ENCODE data around the gene FARS2.

The FARS2 gene

GRCh38 chr6:5338177-5338960 is 77.1 kb downstream of the FARS2 start:
- no peak overlapping the region for H3K4me3 ChIP-seq (ENCODE audit: low read depth, low read length)
- TF ChIP-seq CTCF (conservative IDR thresholded peaks at IDR 0.05; ENCODE audit: low read depth, low read length) = no peak
- no peak for DNase-seq (ENCODE audit: low read depth)

GRCh38 chr6:5339786-5340185 is 78.5 kb downstream of the FARS2 start:
- DNase-seq (ENCODE audit: low read depth) = no peak
- H3K4me3 ChIP-seq (ENCODE audit: low read depth, low read length) = no peak overlapping the region
- no peak for TF ChIP-seq CTCF (conservative IDR thresholded peaks at IDR 0.05; ENCODE audit: low read depth, low read length)

GRCh38 chr6:5341845-5342244 is 80.5 kb downstream of the FARS2 start:
- H3K4me3 ChIP-seq (ENCODE audit: low read depth, low read length) = no peak overlapping the region
- no peak for DNase-seq (ENCODE audit: low read depth)
- no peak for TF ChIP-seq CTCF (conservative IDR thresholded peaks at IDR 0.05; ENCODE audit: low read depth, low read length)

GRCh38 chr6:5343998-5344397 is 82.7 kb downstream of the FARS2 start:
- no peak for TF ChIP-seq CTCF (conservative IDR thresholded peaks at IDR 0.05; ENCODE audit: low read depth, low read length)
- no peak overlapping the region for H3K4me3 ChIP-seq (ENCODE audit: low read depth, low read length)
- no peak for DNase-seq (ENCODE audit: low read depth)

GRCh38 chr6:5345324-5345723 is 84.0 kb downstream of the FARS2 start:
- H3K4me3 ChIP-seq (ENCODE audit: low read depth, low read length) = no peak overlapping the region
- no peak for DNase-seq (ENCODE audit: low read depth)
- no peak for TF ChIP-seq CTCF (conservative IDR thresholded peaks at IDR 0.05; ENCODE audit: low read depth, low read length)

- no peak for DNase-seq (ENCODE audit: low read depth)
- TF ChIP-seq CTCF (conservative IDR thresholded peaks at IDR 0.05; ENCODE audit: low read depth, low read length) = no peak
- no peak overlapping the region for H3K4me3 ChIP-seq (ENCODE audit: low read depth, low read length)
Observed at GRCh38 chr6:5351552-5352210, 90.4 kb downstream of the FARS2 start.

GRCh38 chr6:5353971-5354370 is 92.7 kb downstream of the FARS2 start:
- TF ChIP-seq CTCF (conservative IDR thresholded peaks at IDR 0.05; ENCODE audit: low read depth, low read length) = no peak
- no peak for DNase-seq (ENCODE audit: low read depth)
- no peak overlapping the region for H3K4me3 ChIP-seq (ENCODE audit: low read depth, low read length)
